ENCODE results near the gene GPANK1.
A peak's percentile ranks its signal among the peaks of the same experiment; 100 is the strongest.

The GPANK1 gene

DNA sequence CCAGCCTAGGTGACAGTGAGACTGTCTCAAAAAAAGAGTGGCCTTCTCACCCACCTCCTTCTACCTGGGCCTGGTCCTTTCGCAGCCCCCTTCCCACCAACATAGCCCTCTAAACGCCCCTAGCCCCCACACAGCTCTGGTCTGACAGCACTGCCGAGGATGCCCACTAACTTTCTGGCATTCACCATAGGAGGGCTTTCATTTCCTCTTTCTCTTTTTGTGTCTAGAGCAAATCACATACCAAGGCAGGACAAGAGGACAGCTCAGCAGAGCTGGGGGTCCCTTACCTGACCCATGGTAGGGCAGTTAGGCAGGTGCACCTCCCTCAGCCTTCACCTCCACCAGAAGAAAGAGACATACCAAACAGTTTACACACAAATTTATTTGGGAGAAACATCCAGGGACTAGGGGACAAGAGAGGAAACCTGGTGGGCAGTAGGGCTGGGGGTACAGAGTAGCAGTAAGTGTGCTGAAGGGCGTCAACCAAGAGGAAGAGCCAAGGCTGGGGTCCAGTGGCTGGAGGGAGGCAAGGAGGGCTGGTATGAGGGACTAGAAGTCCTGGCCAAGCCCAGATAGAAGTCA, 11.6 kb upstream of the GPANK1 start:
- no peaks in the 10 kb centered on the region for H3K79me2 ChIP-seq (ENCODE audit: insufficient read depth, low read length)
- H3K9me3 ChIP-seq (ENCODE audit: insufficient read depth, low read length) = no peaks in the 10 kb centered on the region
- H3K27ac ChIP-seq (ENCODE audit: low read depth, low read length) = no peak overlapping the region
- no peaks in the 10 kb centered on the region for H4K20me1 ChIP-seq (ENCODE audit: low read depth, low read length)
- H3K27me3 ChIP-seq (ENCODE audit: low read length) = no peaks in the 10 kb centered on the region
- H3K36me3 ChIP-seq (ENCODE audit: low read length) = no peaks in the 10 kb centered on the region
- H3K9ac ChIP-seq (ENCODE audit: low read length) = no peak overlapping the region
- H3K4me3 ChIP-seq (ENCODE audit: insufficient read depth, low read length, poor library complexity, severe bottlenecking) = no peak overlapping the region
- no peak overlapping the region for H2AFZ ChIP-seq (ENCODE audit: low read depth, low read length, severe bottlenecking)
- TF ChIP-seq, protein P1, sequence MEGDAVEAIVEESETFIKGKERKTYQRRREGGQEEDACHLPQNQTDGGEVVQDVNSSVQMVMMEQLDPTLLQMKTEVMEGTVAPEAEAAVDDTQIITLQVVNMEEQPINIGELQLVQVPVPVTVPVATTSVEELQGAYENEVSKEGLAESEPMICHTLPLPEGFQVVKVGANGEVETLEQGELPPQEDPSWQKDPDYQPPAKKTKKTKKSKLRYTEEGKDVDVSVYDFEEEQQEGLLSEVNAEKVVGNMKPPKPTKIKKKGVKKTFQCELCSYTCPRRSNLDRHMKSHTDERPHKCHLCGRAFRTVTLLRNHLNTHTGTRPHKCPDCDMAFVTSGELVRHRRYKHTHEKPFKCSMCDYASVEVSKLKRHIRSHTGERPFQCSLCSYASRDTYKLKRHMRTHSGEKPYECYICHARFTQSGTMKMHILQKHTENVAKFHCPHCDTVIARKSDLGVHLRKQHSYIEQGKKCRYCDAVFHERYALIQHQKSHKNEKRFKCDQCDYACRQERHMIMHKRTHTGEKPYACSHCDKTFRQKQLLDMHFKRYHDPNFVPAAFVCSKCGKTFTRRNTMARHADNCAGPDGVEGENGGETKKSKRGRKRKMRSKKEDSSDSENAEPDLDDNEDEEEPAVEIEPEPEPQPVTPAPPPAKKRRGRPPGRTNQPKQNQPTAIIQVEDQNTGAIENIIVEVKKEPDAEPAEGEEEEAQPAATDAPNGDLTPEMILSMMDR (IDR thresholded peaks at IDR 0.05; ENCODE audit: insufficient read depth, low read length, poor library complexity, severe bottlenecking) = no peak
- TF ChIP-seq EZH2phosphoT487 (conservative IDR thresholded peaks at IDR 0.05; ENCODE audit: low read length) = no peak
- H3K9me2 ChIP-seq (replicated peaks; ENCODE audit: insufficient read depth, low read length) = no peaks in the 10 kb centered on the region
- peaks cover 14% of the 10 kb centered on the region; the same call in 1 of the 2 replicates for H3F3A ChIP-seq (ENCODE audit: insufficient read depth)
- H3K4me2 ChIP-seq (ENCODE audit: low read depth, low read length, poor library complexity, severe bottlenecking) = no peak overlapping the region

DNA sequence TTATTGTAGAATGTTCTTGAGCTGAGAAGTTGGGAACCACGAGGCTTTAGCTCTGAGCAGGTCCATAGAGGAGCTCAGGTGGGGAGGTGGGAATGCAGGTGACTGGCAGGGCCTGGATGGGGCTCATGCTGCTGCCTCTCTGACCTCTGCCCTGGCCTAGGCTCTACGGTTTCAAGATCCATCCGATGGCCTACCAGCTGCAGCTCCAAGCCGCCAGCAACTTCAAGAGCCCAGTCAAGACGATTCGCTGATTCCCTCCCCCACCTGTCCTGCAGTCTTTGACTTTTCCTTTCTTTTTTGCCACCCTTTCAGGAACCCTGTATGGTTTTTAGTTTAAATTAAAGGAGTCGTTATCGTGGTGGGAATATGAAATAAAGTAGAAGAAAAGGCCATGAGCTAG, 4.9 kb upstream of the GPANK1 start, which contains the start of gene LY6G5B:
Gene LY6G5B, plus strand, starts transcription at position 301 of the 400 bp plus-strand sequence. CDS start 975 bp downstream, outside the sequence.
- H3K4me2 ChIP-seq (ENCODE audit: low read depth, low read length, poor library complexity, severe bottlenecking) = no peak within 1 kb of the TSS
- TF ChIP-seq, protein P1 (IDR thresholded peaks at IDR 0.05; ENCODE audit: insufficient read depth, low read length, poor library complexity, severe bottlenecking) = no peak
- TF ChIP-seq EZH2phosphoT487 (conservative IDR thresholded peaks at IDR 0.05; ENCODE audit: low read length) = no peak
- H3K79me2 ChIP-seq (ENCODE audit: insufficient read depth, low read length) = peaks cover 28% of the 10 kb centered on the region
- H2AFZ ChIP-seq (ENCODE audit: low read depth, low read length, severe bottlenecking) = no peak within 1 kb of the TSS
- no peaks in the 10 kb centered on the region for H3K9me3 ChIP-seq (ENCODE audit: insufficient read depth, low read length)
- H3K9me2 ChIP-seq (replicated peaks; ENCODE audit: insufficient read depth, low read length) = no peaks in the 10 kb centered on the region
- peaks cover 28% of the 10 kb centered on the region for H3K36me3 ChIP-seq (ENCODE audit: low read length)
- H3K27me3 ChIP-seq (ENCODE audit: low read length) = no peaks in the 10 kb centered on the region
- H3K9ac ChIP-seq (ENCODE audit: low read length) = no peak within 1 kb of the TSS
- no peaks in the 10 kb centered on the region; the same call in 1 of the 2 replicates for H4K20me1 ChIP-seq (ENCODE audit: low read depth, low read length)
- H3K27ac ChIP-seq (ENCODE audit: low read depth, low read length) = no peak within 1 kb of the TSS
- peaks cover 10% of the 10 kb centered on the region for H3F3A ChIP-seq (ENCODE audit: insufficient read depth)
- H3K4me3 ChIP-seq (ENCODE audit: insufficient read depth, low read length, poor library complexity, severe bottlenecking) = no peak within 1 kb of the TSS

DNA sequence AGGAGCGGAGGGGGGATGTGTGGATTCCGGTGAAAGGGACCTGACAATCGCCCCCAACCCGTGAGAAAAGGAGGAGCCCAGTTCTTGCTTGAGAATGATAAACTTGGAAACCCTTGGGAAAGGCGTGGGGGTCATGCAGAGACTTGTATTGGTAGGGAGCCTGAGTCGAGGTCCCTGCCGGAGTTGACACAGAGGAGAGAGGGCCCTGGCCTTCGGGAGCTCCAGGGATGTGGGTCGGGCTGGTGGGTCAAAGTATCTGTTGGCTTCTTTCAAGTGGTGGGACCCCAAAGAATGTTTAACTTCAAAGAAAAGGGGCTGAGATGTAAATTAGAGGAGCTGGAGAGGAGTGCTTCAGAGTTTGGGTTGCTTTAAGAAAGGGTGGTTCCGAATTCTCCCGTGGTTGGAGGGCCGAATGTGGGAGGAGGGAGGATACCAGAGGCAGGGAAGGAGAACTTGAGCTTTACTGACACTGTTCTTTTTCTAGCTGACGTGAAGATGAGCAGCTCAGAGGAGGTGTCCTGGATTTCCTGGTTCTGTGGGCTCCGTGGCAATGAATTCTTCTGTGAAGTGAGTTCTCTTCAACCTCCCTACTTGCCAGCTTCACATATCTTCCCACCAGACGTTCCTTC, 1.7 kb upstream of the GPANK1 start:
- Histone ChIP-seq H2AFZ (ENCODE audit: low read depth, low read length, severe bottlenecking) (no peak overlapping the region), H3K4me3 (ENCODE audit: insufficient read depth, low read length, poor library complexity, severe bottlenecking) (peak overlapping the region; percentile 83), H3K36me3 (ENCODE audit: low read length) (peaks cover 28% of the 10 kb centered on the region), H3K27me3 (ENCODE audit: low read length) (no peaks in the 10 kb centered on the region), H4K20me1 (ENCODE audit: low read depth, low read length) (no peaks in the 10 kb centered on the region; the same call in 1 of the 2 replicates), H3K27ac (ENCODE audit: low read depth, low read length) (peak overlapping the region; percentile 62), H3F3A (ENCODE audit: insufficient read depth) (peaks cover 24% of the 10 kb centered on the region), H3K9me2 (replicated peaks; ENCODE audit: insufficient read depth, low read length) (no peaks in the 10 kb centered on the region), H3K9me3 (ENCODE audit: insufficient read depth, low read length) (no peaks in the 10 kb centered on the region), H3K4me2 (ENCODE audit: low read depth, low read length, poor library complexity, severe bottlenecking) (peak overlapping the region; percentile 82), H3K79me2 (ENCODE audit: insufficient read depth, low read length) (peaks cover 46% of the 10 kb centered on the region), H3K9ac (ENCODE audit: low read length) (peak overlapping the region; percentile 82)
- TF ChIP-seq, protein P1 (IDR thresholded peaks at IDR 0.05; ENCODE audit: insufficient read depth, low read length, poor library complexity, severe bottlenecking) = no peak
- no peak for TF ChIP-seq EZH2phosphoT487 (conservative IDR thresholded peaks at IDR 0.05; ENCODE audit: low read length)
